GM12873 (cell line): ENCODE data around the gene ST8SIA4.

Experiments used
- CTCF ChIP-seq: IDR thresholded peaks from 2 replicates; pipeline ENCODE4 v1.5.1; 2012; ENCODE audit warnings: low read depth, mild to moderate bottlenecking, moderate library complexity, low read length, control low read depth; ENCODE audit not compliant: insufficient read depth; ENCODE audit errors: missing control alignments

The ST8SIA4 gene

GRCh38 chr5:100794218-100794617, 108.9 kb downstream of the ST8SIA4 start:
- no peak for TF ChIP-seq CTCF

- TF ChIP-seq CTCF: no peak
Measured at GRCh38 chr5:100792781-100793180, 110.3 kb downstream of the ST8SIA4 start.

GRCh38 chr5:100791391-100791790, 111.7 kb downstream of the ST8SIA4 start:
- TF ChIP-seq CTCF: no peak

- no peak for TF ChIP-seq CTCF
Measured at GRCh38 chr5:100790951-100791350, 112.1 kb downstream of the ST8SIA4 start.

GRCh38 chr5:100790170-100790665, 112.9 kb downstream of the ST8SIA4 start:
- no peak for TF ChIP-seq CTCF

GRCh38 chr5:100789694-100790093, 113.4 kb downstream of the ST8SIA4 start:
- TF ChIP-seq CTCF: no peak

GRCh38 chr5:100788417-100788816, 114.7 kb downstream of the ST8SIA4 start:
- TF ChIP-seq CTCF: no peak
